Esophagus muscularis mucosa (tissue), 4 donors: ENCODE data around the gene CCT7.

Experiments
- CTCF ChIP-seq, 3 experiments: fragments of 200-600 bp in 2 of 3; fragments of 450-650 bp in 1 of 3; sonication (generic) in 2 of 3; IDR thresholded peaks; one replicate each; pipeline ENCODE4 v1.5.1; 2017 to 2019; ENCODE audit warnings: antibody characterized with exemption in 3 of 3, mild to moderate bottlenecking in 2 of 3, moderate library complexity in 1 of 3
- EP300 ChIP-seq: sonication (generic); formaldehyde crosslinking; IDR thresholded peaks from one replicate; pipeline ENCODE4 v1.6.1; 2017; ENCODE audit warnings: antibody characterized with exemption
- POLR2A ChIP-seq: fragments of 450-650 bp; IDR thresholded peaks from one replicate; pipeline ENCODE4 v1.6.1; 2017; ENCODE audit warnings: antibody characterized with exemption, moderate library complexity, mild to moderate bottlenecking, low read depth
- POLR2AphosphoS5 ChIP-seq, 2 donors: sonication (generic); formaldehyde crosslinking; IDR thresholded peaks; one replicate each; pipeline ENCODE4 v1.6.1; 2017; ENCODE audit warnings: antibody characterized with exemption in 2 of 2

- TF ChIP-seq CTCF (IDR thresholded peaks at IDR 0.05), result no peak
- no peak for TF ChIP-seq POLR2A
- no peak for TF ChIP-seq EP300
- TF ChIP-seq POLR2AphosphoS5 (IDR thresholded peaks at IDR 0.05), result no peak
Measured at GRCh38 chr2:73235315-73236028, 1.4 kb downstream of the CCT7 start.
